GM12865 (cell line): Measurements from ENCODE around the gene OVOL3.

Experiments
- DNase-seq: peaks from one replicate; pipeline ENCODE4 v3.0.0; 2010; ENCODE audit warnings: low read depth
- H3K4me3 ChIP-seq: 2 replicates; pipeline ENCODE4 v1.5.1; 2011; ENCODE audit warnings: mild to moderate bottlenecking, low read depth, low read length, control low read depth
- CTCF ChIP-seq: IDR thresholded peaks from 2 replicates; pipeline ENCODE4 v1.5.1; 2011; ENCODE audit warnings: low read length, control low read depth, low read depth, inconsistent platforms; ENCODE audit not compliant: insufficient read depth; ENCODE audit errors: missing control alignments

The OVOL3 gene

DNA sequence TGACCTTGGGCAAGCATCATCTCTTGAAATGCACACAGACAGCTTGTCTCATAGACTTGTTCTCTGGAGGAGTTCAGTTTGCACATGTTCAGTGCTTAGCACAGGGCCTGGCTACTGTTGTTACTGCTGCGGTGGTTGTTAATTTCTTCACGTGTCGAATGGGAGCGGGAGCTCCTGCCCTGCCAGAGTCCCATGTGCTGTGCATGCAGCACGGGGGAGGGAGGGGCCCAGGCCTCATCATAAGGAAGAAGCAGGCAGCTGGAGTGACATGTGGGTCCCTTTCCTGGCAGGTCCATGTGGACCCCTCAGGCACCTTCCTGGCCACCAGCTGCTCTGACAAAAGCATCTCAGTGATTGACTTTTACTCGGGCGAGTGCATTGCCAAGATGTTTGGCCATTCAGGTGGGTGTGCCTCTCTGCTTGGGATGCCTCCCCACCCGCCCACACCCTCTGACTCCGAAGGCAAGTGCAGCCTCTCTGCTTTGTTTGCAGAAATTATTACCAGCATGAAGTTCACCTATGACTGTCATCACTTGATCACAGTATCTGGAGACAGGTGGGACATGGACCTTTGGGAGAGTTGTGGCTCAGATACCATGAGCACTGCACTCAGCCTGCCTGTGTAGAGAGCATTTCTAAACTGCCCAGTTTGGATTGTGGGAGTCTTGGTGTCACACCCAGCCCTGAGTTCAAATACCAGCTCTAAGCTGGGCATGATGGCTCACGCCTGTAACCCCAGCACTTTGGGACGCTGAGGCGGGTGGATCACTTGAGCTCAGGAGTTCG lies 19.8 kb upstream of the OVOL3 start:
- no peak for TF ChIP-seq CTCF
- no peak for DNase-seq
- H3K4me3 ChIP-seq, result no peak overlapping the region

DNA sequence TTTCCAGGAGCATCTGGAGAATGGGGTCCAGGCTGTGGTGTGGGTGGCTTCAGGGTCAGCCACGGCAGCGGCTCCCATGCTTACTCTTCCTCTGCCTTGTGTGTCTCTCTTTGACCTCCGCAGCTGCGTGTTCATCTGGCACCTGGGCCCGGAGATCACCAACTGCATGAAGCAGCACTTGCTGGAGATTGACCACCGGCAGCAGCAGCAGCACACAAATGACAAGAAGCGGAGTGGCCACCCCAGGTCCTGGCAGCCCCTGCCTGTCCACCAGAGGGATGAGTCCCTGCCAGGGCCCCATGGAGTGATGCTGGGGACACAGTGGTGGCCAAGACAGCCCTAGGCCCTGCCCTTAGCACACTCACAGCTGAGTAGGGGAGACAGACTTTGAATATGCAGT lies 18.4 kb upstream of the OVOL3 start:
- no peak for DNase-seq
- TF ChIP-seq CTCF, result no peak
- no peak overlapping the region for H3K4me3 ChIP-seq

- TF ChIP-seq CTCF, result no peak
Observed at GRCh38 chr19:36093146-36093662, 17.7 kb upstream of the OVOL3 start.

GRCh38 chr19:36093687-36094086 lies 17.3 kb upstream of the OVOL3 start:
- no peak overlapping the region for H3K4me3 ChIP-seq
- TF ChIP-seq CTCF, result no peak
- DNase-seq, result no peak

More at GRCh38 chr19:36093146-36093662, 17.7 kb upstream of the OVOL3 start:
- no peak overlapping the region for H3K4me3 ChIP-seq
- no peak for DNase-seq

DNA sequence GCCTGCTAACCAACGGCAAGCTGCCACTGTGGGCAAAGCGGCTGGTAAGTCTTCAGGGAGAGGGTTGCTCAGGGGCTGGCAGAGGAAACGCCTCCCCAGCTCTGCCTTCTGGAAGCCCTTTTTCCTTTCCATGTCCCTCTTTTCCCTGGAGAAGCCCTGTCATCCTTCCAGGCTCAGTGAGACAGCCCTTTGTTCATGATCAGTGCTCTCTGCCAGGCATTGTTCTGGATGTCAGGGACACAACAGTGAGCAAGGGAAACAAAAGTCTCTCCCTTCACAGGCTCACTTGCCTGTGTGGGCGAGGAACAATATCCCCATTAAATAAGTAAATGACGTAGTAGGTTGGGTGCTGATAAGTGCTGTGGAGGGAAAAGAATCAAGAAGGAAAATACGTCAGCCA lies 13.9 kb upstream of the OVOL3 start:
- no peak for TF ChIP-seq CTCF
- no peak overlapping the region for H3K4me3 ChIP-seq
- no peak for DNase-seq

DNA sequence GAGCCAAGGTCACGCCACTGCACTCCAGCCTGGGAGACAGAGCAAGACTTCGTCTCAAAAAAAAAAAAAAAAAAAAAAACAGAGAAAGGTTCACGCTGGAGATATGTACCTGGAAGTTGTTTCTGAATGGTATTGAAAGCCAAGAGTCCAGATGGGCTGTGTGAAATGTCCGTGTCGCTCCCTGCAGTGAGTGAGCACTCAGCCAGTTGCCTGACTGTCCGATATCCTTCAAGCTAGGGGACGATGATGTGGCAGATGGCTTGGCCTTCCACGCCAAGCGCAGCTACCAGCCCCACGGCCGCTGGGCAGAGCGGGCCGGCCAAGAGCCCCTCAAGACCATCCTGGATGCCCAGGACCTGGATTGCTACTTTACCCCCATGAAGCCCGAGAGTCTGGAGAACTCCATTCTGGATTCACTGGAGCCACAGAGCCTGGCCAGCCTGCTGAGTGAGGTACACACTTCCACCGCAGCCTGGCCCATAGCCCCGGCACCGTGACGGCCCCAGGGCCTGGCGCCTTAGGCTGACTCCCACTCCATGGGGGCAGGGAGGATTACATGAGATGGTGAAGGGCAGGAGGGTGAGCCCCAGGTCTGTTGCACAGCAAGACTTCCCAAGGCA lies 11.7 kb upstream of the OVOL3 start:
- no peak overlapping the region for H3K4me3 ChIP-seq
- no peak for DNase-seq
- TF ChIP-seq CTCF, result no peak
